ENCODE data around the gene ALKAL2. TPM values are rescaled to one million over a fixed set of nuclear protein-coding genes. Genes with fewer than 3 reads are reported as not detected.

ALKAL2 gene
- polyA plus RNA-seq, 1 donor from 2014 or later: not detected

DNA sequence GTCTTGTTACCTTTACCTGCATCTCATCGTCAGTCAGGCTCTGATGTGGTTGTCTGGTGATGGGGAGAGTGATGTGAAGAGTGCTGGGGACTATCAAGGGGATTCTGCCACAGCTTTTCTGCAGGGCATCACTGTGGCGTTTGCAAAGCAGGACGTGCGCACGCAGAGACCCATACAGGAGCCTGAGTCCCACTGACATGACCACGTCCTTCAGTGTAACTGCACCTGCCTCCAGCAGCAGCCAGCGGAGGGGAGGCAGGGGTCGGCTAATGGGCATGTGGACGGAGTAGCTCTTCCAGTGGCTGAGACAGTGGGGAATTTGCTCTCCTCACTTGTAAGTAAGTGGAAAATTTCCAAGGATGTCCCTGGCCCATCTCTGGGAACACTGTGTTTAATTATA is 6.5 kb downstream of the ALKAL2 start:
- H3K9me2 ChIP-seq (ENCODE audit: insufficient read depth, low read length): no peaks in the 10 kb centered on the region
- no peak overlapping the region for H3K4me3 ChIP-seq (ENCODE audit: low read length)
- H3K27ac ChIP-seq (ENCODE audit: low read length): no peak overlapping the region
- H3K9ac ChIP-seq (ENCODE audit: low read length): no peak overlapping the region
- H3F3A ChIP-seq (ENCODE audit: insufficient read depth, low read length, poor library complexity, severe bottlenecking): no peaks in the 10 kb centered on the region
- no peak overlapping the region for H3K4me2 ChIP-seq (ENCODE audit: low read length)
- H2AFZ ChIP-seq (ENCODE audit: low read depth, low read length): no peak overlapping the region
- H4K20me1 ChIP-seq (ENCODE audit: insufficient read depth): no peaks in the 10 kb centered on the region
- TF ChIP-seq TAF1 (IDR thresholded peaks at IDR 0.05; ENCODE audit: low read depth) (no peak), POLR2AphosphoS5 (IDR thresholded peaks at IDR 0.05) (no peak), MXI1 (conservative IDR thresholded peaks at IDR 0.05; ENCODE audit: poor library complexity, severe bottlenecking) (no peak)
- no peaks in the 10 kb centered on the region for H3K36me3 ChIP-seq (ENCODE audit: insufficient read depth, low read length)
- H3K79me2 ChIP-seq (replicated peaks; ENCODE audit: insufficient read depth, low read length): no peaks in the 10 kb centered on the region
- peaks cover 20% of the 10 kb centered on the region for H3K27me3 ChIP-seq (ENCODE audit: insufficient read depth, low read depth, low read length)
- H3K9me3 ChIP-seq (ENCODE audit: low read length): no peaks in the 10 kb centered on the region

DNA sequence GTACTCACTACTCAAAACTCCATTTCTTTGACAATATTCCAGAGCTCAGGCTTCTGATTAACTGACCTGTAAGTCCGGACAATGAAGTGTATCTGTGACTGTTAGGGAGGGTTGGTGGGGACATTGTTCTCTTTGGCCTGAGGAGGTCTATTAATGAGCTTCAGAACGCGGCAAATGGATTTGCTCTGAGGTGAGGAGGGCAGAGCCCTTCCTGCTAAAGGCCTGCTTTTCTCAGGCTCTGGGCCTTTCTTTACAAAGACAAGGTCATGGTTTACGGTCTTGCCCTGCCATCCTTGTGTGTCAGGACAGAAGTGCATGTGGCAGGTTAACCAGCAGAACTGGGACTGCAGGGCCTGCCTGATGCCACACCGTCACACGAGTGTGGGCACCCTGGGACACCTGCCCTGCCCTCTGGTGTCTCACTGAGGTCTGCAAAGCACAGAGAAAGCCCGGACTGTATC is 7.2 kb downstream of the ALKAL2 start:
- no peaks in the 10 kb centered on the region for H4K20me1 ChIP-seq (ENCODE audit: insufficient read depth)
- H3K27me3 ChIP-seq (ENCODE audit: insufficient read depth, low read depth, low read length): peaks cover 13% of the 10 kb centered on the region
- H3K9me3 ChIP-seq (ENCODE audit: low read length): no peaks in the 10 kb centered on the region
- no peak overlapping the region for H2AFZ ChIP-seq (ENCODE audit: low read depth, low read length)
- H3K4me2 ChIP-seq (ENCODE audit: low read length): no peak overlapping the region
- H3K79me2 ChIP-seq (replicated peaks; ENCODE audit: insufficient read depth, low read length): no peaks in the 10 kb centered on the region
- H3F3A ChIP-seq (ENCODE audit: insufficient read depth, low read length, poor library complexity, severe bottlenecking): no peaks in the 10 kb centered on the region
- TF ChIP-seq REST (IDR thresholded peaks at IDR 0.05; ENCODE audit: borderline replicate concordance) (no peak), EP300 (conservative IDR thresholded peaks at IDR 0.05; ENCODE audit: poor library complexity, severe bottlenecking) (no peak), MXI1 (conservative IDR thresholded peaks at IDR 0.05; ENCODE audit: poor library complexity, severe bottlenecking) (no peak), RAD21 (conservative IDR thresholded peaks at IDR 0.05) (no peak)
- TF ChIP-seq, protein P1, sequence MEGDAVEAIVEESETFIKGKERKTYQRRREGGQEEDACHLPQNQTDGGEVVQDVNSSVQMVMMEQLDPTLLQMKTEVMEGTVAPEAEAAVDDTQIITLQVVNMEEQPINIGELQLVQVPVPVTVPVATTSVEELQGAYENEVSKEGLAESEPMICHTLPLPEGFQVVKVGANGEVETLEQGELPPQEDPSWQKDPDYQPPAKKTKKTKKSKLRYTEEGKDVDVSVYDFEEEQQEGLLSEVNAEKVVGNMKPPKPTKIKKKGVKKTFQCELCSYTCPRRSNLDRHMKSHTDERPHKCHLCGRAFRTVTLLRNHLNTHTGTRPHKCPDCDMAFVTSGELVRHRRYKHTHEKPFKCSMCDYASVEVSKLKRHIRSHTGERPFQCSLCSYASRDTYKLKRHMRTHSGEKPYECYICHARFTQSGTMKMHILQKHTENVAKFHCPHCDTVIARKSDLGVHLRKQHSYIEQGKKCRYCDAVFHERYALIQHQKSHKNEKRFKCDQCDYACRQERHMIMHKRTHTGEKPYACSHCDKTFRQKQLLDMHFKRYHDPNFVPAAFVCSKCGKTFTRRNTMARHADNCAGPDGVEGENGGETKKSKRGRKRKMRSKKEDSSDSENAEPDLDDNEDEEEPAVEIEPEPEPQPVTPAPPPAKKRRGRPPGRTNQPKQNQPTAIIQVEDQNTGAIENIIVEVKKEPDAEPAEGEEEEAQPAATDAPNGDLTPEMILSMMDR (IDR thresholded peaks at IDR 0.05; ENCODE audit: poor library complexity, severe bottlenecking): no peak
- no peaks in the 10 kb centered on the region for H3K36me3 ChIP-seq (ENCODE audit: insufficient read depth, low read length)
- H3K9ac ChIP-seq (ENCODE audit: low read length): no peak overlapping the region
- H3K27ac ChIP-seq (ENCODE audit: low read length): no peak overlapping the region
- no peaks in the 10 kb centered on the region for H3K9me2 ChIP-seq (ENCODE audit: insufficient read depth, low read length)
- H3K4me3 ChIP-seq (ENCODE audit: low read length): no peak overlapping the region

DNA sequence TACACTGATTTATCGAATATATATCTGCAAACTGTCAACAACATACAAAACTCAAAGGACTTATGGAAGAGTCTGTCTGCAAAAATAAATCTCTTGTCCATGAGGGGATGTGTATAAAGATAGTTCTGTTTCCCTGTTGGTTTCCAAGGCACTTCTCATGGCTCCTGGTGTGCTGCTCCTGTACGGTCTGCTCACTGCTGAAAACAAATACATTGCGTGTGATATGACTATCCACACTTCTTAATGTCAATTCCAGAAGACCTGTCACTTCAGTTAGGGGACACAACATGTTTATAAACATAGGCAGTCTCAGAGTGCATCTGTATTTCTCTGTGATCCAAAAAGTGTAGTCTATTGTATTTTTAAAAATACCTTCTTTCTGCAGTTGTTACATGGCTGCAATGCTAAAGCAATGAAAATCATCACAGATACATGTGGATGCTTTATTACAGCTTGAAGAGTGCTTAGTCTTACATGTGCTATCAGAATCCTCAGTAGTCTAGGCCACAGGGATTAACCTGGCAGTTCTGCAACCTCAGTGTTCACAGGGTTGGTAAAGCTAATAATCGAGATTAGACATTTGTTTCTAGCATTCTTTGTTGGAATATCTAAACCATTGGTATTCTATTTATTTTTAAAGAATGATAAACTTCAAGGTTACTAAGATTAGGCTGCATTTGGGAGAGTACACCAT is 7.8 kb downstream of the ALKAL2 start:
- Histone ChIP-seq H3F3A (ENCODE audit: insufficient read depth, low read length, poor library complexity, severe bottlenecking) (no peaks in the 10 kb centered on the region), H3K79me2 (replicated peaks; ENCODE audit: insufficient read depth, low read length) (no peaks in the 10 kb centered on the region), H3K9me2 (ENCODE audit: insufficient read depth, low read length) (no peaks in the 10 kb centered on the region), H3K36me3 (ENCODE audit: insufficient read depth, low read length) (no peaks in the 10 kb centered on the region), H2AFZ (ENCODE audit: low read depth, low read length) (no peak overlapping the region), H3K27me3 (ENCODE audit: insufficient read depth, low read depth, low read length) (peaks cover 7% of the 10 kb centered on the region), H3K9me3 (ENCODE audit: low read length) (no peaks in the 10 kb centered on the region), H3K4me3 (ENCODE audit: low read length) (no peak overlapping the region), H3K9ac (ENCODE audit: low read length) (no peak overlapping the region), H4K20me1 (ENCODE audit: insufficient read depth) (no peaks in the 10 kb centered on the region), H3K27ac (ENCODE audit: low read length) (no peak overlapping the region), H3K4me2 (ENCODE audit: low read length) (no peak overlapping the region)
- TF ChIP-seq MXI1 (conservative IDR thresholded peaks at IDR 0.05; ENCODE audit: poor library complexity, severe bottlenecking) (no peak), EZH2 (IDR thresholded peaks at IDR 0.05; ENCODE audit: borderline replicate concordance, insufficient read depth, low read length, poor library complexity, severe bottlenecking) (no peak), TAF1 (IDR thresholded peaks at IDR 0.05; ENCODE audit: low read depth) (no peak), POLR2AphosphoS5 (IDR thresholded peaks at IDR 0.05) (no peak), RAD21 (conservative IDR thresholded peaks at IDR 0.05) (no peak), REST (IDR thresholded peaks at IDR 0.05; ENCODE audit: borderline replicate concordance) (no peak), EP300 (conservative IDR thresholded peaks at IDR 0.05; ENCODE audit: poor library complexity, severe bottlenecking) (no peak), SMC3 (conservative IDR thresholded peaks at IDR 0.05; ENCODE audit: poor library complexity) (no peak)
- TF ChIP-seq, protein P1 (IDR thresholded peaks at IDR 0.05; ENCODE audit: poor library complexity, severe bottlenecking): no peak
